Bronchial epithelial cell (primary cell): Measurements from ENCODE around the gene CCT6B. TPM values are rescaled to one million over a fixed set of nuclear protein-coding genes. Genes with fewer than 3 reads are reported as not detected.
A peak's percentile ranks its signal among the peaks of the same experiment; 100 is the strongest.
"Not testable (repeated sequence)": the region's sequence is repeated elsewhere in the genome, so short reads cannot be mapped to it uniquely, and the experiment has no call there.

ENCODE experiments used
- DNase-seq: peaks from one replicate; pipeline ENCODE4 v3.0.0-alpha.2; 2010; ENCODE audit warnings: low read depth
- FAIRE-seq: peaks from 2 replicates; lab custom pipeline; 2011; peaks lifted over from hg19 to GRCh38; lab: Jason Lieb, UNC
- H3K27me3 ChIP-seq: 2 replicates; pipeline ENCODE4 v1.5.1; 2011; ENCODE audit warnings: low read length; ENCODE audit not compliant: control insufficient read depth, insufficient read depth
- H3K36me3 ChIP-seq: 2 replicates; pipeline ENCODE4 v1.5.1; 2011; ENCODE audit warnings: low read length; ENCODE audit not compliant: control insufficient read depth, insufficient read depth
- H3K4me3 ChIP-seq: 2 replicates; pipeline ENCODE4 v1.5.1; 2011; ENCODE audit warnings: mild to moderate bottlenecking, low read depth, low read length, control low read depth
- total RNA-seq: library from RNA; depleted of rRNA; stranded (reverse); fragments of >200 nt; gene quantifications from 2 replicates; pipeline ENCODE4 v1.2.1, GENCODE V29; 2014
- TF ChIP-seq, protein P1 (sequence below): IDR thresholded peaks from 2 replicates; pipeline ENCODE4 v1.5.1; 2011; ENCODE audit warnings: mild to moderate bottlenecking, moderate library complexity, low read length, control low read depth, inconsistent platforms; ENCODE audit not compliant: insufficient read depth, severe bottlenecking

Gene CCT6B
- total RNA-seq, 1 donor from 2014 or later, result 0.79 TPM

DNA sequence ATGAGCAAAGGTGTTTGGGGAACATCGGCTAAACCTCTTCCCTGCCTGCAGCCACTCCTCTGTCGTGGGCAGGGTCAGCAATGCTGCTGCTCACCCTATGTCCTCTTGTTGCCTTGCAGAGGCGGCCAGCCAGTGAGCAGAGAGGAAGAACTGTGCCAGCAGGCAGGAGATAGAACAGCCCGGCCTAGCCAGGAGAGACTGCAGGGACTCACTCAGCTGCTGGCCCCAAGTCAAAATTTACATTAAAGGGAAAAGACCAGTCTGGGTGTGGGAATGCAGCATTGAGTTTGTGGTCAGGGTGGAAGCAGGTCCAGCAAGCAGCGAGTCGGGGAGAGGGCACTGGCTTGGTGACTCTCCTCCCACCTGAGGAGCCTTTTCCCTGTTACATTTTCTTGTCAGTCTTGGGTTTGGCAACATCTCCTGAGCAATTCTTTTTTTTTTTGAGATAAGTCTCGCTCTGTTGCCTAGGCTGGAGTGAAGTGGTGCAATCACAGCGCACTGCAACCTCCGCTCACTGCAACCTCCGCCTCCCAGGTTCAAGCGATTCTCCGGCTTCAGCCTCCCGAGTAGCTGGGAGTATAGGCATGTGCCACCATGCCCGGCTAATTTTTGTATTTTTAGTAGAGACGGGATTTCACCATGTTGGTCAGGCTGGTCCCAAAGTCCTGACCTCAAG is 41.8 kb upstream of the CCT6B start:
- TF ChIP-seq, protein P1, sequence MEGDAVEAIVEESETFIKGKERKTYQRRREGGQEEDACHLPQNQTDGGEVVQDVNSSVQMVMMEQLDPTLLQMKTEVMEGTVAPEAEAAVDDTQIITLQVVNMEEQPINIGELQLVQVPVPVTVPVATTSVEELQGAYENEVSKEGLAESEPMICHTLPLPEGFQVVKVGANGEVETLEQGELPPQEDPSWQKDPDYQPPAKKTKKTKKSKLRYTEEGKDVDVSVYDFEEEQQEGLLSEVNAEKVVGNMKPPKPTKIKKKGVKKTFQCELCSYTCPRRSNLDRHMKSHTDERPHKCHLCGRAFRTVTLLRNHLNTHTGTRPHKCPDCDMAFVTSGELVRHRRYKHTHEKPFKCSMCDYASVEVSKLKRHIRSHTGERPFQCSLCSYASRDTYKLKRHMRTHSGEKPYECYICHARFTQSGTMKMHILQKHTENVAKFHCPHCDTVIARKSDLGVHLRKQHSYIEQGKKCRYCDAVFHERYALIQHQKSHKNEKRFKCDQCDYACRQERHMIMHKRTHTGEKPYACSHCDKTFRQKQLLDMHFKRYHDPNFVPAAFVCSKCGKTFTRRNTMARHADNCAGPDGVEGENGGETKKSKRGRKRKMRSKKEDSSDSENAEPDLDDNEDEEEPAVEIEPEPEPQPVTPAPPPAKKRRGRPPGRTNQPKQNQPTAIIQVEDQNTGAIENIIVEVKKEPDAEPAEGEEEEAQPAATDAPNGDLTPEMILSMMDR, result no peak
- no peak for FAIRE-seq
- H3K27me3 ChIP-seq, result no peaks in the 10 kb centered on the region
- no peak overlapping the region for H3K4me3 ChIP-seq
- H3K36me3 ChIP-seq, result peaks cover 17% of the 10 kb centered on the region
- no peak for DNase-seq

- FAIRE-seq, result peak; percentile 7
- TF ChIP-seq, protein P1, result no peak
- peaks cover 18% of the 10 kb centered on the region for H3K36me3 ChIP-seq
Observed at GRCh38 chr17:35001549-35001948, 40.3 kb upstream of the CCT6B start.

DNA sequence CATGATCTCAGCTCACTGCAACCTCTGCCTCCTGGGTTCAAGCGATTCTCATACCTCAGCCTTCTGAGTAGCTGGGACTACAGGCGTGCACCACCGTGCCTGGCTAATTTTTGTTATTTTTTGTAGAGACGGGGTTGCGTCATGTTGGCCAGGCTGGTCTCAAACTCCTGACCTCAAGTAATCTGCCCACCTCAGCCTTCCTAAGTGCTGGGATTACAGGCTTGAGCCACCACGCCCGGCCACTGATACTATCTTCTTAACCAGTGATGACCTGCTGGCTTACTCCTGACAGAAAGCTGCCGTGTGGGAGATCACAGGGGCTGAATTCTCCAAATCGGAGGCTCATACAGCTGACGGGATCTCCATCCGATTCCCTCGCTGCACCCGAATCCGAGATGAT is 39.7 kb upstream of the CCT6B start:
- not testable (repeated sequence) for FAIRE-seq, DNase-seq, H3K27me3 ChIP-seq, H3K4me3 ChIP-seq
- H3K36me3 ChIP-seq, result peaks cover 19% of the 10 kb centered on the region

More at GRCh38 chr17:35001549-35001948, 40.3 kb upstream of the CCT6B start:
- DNase-seq, result no peak
- Histone ChIP-seq H3K4me3 (no peak overlapping the region), H3K27me3 (no peaks in the 10 kb centered on the region)

DNA sequence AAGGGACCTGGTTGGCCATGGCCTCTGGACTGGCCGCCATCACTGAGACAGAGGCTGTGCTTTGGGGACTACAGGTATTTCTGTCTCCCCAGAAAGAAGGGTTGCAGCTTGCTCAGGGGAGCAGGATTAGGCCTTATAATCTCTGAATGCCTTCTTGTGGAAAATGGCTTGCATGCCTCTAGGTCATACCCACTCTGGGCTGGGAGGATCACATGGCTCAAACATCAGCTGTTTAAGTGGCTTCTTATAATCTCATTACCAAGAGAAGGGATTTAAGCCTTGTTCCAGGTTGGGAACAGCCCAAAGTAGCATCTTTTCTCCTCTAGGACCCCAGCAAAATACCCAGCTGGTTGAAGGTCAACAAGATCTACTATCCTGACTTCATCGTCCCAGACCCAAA is 38.2 kb upstream of the CCT6B start:
- peaks cover 21% of the 10 kb centered on the region for H3K36me3 ChIP-seq
- DNase-seq (no peak), FAIRE-seq (no peak)
- no peak overlapping the region for H3K4me3 ChIP-seq
- H3K27me3 ChIP-seq, result no peaks in the 10 kb centered on the region
- TF ChIP-seq, protein P1, result no peak

GRCh38 chr17:34998205-34998604 is 36.9 kb upstream of the CCT6B start:
- Histone ChIP-seq H3K36me3 (peaks cover 22% of the 10 kb centered on the region), H3K27me3 (no peaks in the 10 kb centered on the region), H3K4me3 (no peak overlapping the region)
- FAIRE-seq (no peak), DNase-seq (peak; percentile 47)
- TF ChIP-seq, protein P1, result peak; percentile 95

- peaks cover 23% of the 10 kb centered on the region for H3K36me3 ChIP-seq
- no peak for DNase-seq
Observed at GRCh38 chr17:34997355-34997862, 36.1 kb upstream of the CCT6B start.

More at GRCh38 chr17:34997355-34997862, 36.1 kb upstream of the CCT6B start:
- Histone ChIP-seq H3K4me3 (no peak overlapping the region), H3K27me3 (no peaks in the 10 kb centered on the region)
- TF ChIP-seq, protein P1, result no peak
- no peak for FAIRE-seq
